A172 (cell line): ENCODE data around the gene SF3B6. TPM values are rescaled to one million over a fixed set of nuclear protein-coding genes. Genes with fewer than 3 reads are reported as not detected.
"Not testable (repeated sequence)": the region's sequence is repeated elsewhere in the genome, so short reads cannot be mapped to it uniquely, and the experiment has no call there.

Experiments used
- DNase-seq: peaks from one replicate; pipeline ENCODE4 v3.0.0-alpha.2; 2015; ENCODE audit warnings: low spot score
- total RNA-seq: library from RNA; depleted of rRNA; stranded (reverse); fragments of >200 nt; shearing (Covaris generic); gene quantifications from 2 replicates; pipeline ENCODE4 v1.2.3, GENCODE V29; 2014

SF3B6 gene
- total RNA-seq, 1 experiment from 2014 or later: 380 TPM

DNA sequence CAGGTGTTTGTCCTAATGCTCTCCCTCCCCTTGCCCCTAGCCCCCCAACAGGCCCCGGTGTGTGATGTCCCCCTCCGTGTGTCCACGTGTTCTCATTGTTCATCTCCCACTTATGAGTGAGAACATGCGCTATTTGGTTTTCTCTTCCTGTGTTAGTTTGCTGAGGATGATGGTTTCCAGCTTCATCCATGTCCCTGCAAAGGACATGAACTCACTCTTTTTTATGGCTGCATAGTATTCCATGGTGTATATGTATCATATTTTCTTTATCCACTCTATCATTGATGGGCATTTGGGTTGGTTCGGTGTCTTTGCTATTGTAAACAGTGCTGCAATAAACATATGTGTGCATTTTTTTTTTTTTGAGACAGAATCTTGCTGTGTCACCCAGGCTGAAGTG is 17.1 kb upstream of the SF3B6 start:
- not testable (repeated sequence) for DNase-seq

DNA sequence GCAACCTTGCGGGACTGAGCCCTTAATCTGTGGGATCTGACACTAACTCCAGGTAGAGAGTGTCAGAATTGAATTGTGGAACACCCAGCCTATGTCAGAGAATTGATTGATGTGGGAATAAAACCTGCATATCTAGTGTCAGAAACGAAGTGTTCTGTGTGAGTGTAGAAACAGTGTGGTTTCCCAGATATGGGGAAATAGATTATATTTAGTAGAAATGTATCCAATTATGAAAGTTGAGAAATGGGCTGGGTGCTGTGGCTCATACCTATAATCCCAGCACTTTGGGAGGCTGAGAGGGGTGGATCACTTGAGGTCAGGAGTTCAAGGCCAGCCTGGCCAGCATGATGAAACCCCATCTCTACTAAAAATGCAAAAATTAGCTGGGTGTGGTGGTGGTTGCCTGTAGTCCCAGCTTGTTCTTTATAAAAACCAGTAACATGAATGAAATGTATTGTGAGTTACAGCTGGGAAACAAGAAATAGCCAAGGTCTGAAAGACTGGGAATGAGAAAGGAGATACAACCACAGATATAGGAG is 12.8 kb upstream of the SF3B6 start:
- no peak for DNase-seq

DNA sequence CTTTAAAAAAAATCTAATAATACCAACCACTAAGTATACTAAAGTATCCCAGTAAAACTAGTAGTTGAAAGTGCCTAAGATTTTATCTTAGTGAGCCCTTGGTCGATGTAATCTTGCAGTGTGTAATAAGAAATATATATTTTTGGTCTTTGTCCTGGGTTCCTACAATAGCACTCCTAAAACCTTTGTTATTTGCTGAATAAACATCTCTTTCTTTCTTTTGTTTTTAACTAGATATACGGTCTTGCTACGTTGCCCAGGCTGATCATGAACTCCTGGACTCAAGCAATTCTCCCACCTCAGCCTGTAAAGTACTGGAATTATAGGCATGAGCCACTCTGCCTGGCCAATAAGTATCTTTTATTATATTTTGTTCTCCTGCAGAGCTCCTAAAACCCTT is 10.9 kb upstream of the SF3B6 start:
- no peak for DNase-seq

DNA sequence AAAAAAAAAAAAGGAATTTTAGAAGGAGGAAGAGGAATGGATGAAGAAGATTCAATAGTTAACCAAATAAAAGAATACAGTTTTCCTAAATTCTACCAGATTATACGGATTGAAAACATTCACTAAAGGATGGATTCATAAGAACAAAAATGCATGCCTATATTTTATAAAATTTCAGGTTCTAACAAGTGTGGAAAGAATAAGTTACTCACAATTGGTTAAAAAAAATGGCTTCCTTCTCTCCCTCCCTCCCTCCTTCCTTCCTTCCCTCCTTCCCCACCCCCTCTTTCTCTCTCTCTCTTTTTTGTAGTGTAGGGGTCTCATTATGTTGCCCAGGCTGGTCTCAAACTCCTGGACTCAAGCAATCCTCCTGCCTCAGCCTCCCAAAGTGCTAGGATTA is 10.1 kb upstream of the SF3B6 start:
- DNase-seq: no peak

- DNase-seq: no peak
These were observed 9.0 kb upstream of the SF3B6 start for GRCh38 chr2:24085200-24085489.

GRCh38 chr2:24084386-24085199 is 8.5 kb upstream of the SF3B6 start, which contains the start of gene TP53I3:
TP53I3 (minus strand) TSS chr2:24084834; CDS start chr2:24084326, 508 bp downstream.
- peak; percentile 90 for DNase-seq

DNA sequence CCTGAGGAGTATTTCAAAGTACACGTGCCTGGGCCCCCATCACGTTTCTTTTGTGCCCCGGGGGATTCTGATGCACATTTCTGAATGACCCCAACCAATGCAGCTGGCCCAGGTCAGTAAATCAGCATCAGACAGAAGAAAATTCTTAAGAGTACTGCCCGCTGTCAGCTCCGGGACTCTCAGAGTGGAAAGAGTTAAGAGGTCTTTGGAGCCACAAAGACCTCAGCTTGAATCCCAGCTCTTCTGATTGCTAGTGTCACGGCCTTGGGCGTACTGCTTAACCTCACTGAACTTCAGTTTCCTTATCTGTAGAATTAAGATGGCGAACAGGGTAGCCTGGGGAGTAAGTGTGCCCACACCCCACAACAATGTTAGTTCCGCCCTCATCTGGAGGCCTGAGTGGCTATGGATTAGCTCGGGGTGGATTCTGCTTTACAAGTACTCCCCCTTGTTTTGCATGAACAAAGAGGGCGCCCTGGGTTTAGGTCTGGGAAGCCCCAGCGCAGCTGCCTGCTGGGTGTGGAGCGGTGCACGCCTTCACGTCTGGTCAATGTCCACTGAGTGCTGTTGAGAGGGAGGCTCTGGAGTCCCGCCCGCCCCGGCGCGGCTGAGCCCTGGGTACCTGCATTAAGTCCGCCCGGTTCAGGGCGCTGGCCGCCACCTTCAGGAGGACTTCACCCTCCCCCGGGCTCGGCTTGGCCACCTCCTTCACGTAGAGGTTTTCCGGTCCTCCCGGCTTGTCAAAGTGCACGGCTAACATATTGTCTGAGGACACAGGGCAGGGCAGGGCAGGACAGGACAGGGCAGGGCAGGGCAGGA is 7.7 kb upstream of the SF3B6 start:
- DNase-seq: peak; percentile 84

DNA sequence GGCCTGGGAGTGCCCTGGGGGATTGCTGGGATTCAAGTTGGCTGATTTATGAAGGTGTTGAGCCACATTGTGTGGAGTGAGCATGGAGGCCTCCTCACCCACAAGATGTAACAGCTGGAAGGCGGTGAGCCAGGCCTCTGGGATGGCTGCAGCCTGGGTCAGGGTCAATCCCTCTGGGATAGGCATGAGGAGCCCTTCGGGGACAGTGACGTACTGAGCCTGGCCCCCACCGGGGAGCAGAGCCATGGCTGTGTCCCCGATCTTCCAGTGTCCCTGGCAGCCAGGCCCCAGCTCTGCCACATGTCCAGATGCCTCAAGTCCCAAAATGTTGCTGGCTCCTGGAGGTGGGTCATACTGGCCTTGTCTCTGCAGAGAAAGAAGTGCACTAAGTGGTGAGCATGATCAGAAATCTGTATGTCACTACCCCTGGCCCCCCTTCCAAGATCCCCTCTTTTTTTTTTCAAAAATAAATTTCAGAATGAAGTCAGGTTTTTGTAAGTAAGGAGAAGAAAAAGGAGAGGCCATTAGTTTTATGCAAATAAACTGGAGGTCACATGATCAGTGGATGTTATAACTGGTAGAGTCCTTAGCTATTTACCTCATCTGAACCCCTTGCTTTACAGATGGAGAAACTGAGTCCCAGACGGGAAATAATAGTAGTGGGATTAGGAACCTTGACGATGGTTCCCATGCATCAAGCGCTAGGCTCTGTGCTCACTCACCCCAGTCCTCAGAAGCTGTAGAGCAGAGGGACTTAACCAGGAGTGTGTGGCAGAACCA is 6.9 kb upstream of the SF3B6 start:
- DNase-seq: no peak

- DNase-seq: no peak
These were observed 4.6 kb upstream of the SF3B6 start for GRCh38 chr2:24080701-24081100.

DNA sequence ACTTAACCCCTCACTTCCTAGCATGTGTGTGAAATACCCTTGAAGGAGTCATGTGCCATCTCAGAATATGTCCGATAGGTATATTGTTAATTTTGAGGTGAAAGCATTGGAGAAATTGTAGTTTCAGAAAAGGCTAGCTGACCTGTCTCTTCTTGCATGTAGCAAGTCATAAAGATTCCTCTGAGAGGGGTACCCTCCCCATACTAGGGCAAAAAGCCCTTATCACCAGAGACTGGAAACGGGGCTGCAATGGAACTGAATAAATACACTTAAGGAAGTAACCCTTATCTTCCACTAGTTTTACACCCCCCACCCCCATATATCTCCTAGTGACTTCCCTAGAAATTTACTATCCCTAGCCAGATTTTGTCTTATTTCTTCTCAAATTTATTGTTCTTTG is 1.8 kb upstream of the SF3B6 start:
- no peak for DNase-seq

DNA sequence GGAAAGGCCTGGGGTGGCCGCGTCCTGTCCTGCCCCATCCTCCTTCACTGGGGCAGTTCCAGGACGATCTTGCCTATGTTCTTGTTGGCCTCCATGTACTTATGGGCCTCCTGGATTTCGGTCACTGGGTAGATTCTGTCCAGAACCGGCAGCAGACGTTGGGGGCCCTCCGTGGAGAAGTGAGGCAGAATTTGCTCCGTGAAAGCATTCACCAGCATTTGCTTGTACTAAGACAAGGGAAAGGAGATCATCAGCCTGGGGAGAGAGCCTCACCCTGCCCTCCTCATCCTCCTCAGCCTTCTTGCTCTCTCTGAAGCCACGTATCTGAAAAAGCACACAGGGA is 1.4 kb upstream of the SF3B6 start:
- no peak for DNase-seq

DNA sequence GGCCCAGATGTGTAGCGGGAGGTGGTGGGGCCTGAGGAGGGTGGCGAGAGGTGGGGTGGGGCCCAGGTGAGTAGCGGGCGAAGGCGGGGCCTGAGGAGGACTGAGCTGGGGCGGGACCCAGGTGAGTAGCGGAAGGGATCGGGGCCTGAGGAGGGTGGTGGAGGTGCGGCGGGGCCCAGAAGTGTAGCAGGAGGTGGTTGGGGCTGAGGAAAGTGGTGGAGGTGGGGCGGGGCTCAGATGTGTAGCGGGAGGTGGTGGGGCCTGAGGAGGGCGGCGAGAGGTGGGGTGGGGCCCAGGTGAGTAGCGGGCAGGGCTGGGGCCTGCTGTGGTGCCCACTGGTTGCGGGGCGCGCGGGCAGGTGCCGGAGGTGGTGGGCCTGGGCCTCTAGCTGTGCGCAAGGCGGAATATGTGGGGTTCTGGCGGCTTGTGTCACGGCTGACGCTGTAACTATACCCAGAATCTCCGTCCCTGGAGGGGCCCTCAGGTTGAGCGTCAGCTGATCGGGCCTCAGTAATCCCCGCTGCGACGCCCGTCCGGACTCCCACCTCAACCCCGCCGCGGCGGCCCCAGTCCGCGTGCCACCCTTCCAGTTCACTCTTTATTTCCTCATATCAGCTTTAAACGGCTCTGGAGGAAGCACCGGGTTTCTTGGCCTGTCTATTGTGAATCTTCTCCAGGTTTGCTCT is 866 bp upstream of the SF3B6 start:
- DNase-seq: no peak

GRCh38 chr2:24075259-24075658 is 867 bp downstream of the SF3B6 start:
- no peak for DNase-seq

DNA sequence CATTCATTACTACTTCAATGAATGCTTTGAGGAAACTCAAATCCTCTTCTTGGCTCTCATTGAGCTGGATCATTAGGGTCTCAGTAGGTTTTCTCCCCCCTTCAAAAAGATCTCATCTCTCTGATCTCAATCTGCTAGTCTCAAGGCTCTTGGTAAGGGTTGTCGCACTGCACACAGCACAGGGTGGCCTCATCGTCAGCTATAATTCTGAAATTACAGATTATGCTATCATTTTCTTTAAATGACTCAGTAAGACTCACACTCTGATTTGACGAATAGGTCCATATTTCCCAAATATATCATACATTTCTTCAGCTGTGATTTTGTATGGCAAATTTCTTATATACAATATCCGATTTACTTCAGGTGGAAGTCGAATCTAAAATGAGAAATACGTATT is 2.3 kb downstream of the SF3B6 start:
- no peak for DNase-seq

DNA sequence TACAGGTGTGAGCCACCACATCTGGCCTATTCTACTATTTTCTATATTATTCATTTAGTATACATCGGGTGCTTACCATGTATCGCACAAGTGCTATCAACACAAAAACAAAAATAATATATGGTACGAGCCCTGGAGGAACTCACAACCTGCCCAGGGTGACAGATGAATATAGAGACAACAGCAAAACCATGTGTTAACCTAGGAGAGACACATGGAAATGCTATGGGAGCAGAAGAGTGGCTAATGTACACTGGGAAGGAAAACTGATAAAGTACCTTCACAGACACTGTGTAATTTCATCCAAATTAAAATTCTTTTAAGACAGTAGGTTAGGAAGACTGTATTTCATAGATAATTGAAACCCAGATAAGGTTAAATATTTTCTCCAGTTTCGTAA is 3.9 kb downstream of the SF3B6 start:
- no peak for DNase-seq

DNA sequence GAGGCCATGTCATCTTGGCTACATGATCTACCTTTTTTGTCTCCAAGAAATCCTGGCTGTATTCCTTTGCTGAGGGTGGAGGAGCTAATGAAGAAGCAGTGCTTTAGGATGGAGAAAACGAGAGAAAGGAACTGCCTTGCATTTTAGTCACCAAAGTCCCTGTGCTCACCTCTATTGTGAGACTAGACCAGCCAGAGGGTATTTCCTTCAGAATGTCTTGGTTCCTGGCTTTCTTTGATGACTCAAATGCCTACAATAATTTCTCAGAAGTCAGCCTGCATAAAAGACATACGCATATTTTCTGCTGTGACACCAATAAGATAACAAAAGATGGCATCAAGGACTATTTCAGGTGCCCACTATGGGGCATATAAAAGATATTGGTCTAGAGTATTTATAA is 10.8 kb downstream of the SF3B6 start:
- DNase-seq: no peak

DNA sequence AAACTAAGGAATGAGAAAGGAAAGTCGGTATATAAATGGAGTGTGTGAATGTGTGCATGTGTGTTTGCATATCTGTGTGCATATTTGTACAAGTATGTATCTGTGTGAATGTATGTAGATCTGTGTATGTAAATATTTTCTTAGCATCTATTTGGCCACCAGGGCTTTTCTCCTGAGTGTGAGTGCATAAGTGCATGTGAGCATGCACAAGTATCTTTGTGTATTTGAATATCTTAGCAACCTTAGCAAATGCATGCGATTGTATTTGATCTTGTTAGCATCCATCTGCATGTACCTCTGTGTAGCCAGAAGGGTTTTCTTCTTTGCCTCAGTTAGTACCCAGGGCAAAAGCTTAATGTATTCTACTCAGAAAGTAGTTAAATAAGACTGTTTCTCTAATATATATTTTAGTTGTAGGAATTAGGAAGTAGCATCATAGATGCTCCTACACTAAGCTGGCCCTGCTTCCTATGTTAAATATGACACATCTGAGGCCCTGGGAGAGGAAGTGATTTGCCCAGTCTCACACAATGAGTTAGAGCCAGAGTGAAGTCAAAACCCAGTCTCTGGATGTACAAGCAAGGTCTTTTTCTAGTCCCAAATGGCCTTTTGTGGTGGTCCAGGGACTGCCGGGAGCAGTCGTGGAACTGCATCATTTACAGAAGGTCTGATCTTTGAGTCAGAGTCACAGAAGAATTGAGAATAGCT is 17.4 kb downstream of the SF3B6 start:
- DNase-seq: no peak

DNA sequence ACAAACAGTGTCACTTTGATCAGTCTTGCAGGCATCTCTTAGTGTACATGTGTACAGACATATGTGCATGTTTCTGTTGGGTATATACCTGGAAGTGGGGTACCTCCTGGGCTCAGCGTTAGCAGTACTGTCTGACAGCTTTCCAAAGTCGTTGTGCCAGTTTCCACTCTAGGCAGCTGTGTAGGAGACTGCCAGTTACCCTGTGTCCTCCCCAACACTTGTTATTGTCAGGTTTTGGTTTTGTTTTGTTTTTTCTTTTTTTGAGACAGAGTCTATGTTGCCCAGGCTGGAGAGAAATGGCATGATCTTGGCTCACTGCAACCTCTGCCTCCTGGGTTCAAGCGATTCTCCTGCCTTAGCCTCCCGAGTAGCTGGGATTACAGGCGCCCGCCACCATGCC is 20.4 kb downstream of the SF3B6 start:
- DNase-seq: no peak

DNA sequence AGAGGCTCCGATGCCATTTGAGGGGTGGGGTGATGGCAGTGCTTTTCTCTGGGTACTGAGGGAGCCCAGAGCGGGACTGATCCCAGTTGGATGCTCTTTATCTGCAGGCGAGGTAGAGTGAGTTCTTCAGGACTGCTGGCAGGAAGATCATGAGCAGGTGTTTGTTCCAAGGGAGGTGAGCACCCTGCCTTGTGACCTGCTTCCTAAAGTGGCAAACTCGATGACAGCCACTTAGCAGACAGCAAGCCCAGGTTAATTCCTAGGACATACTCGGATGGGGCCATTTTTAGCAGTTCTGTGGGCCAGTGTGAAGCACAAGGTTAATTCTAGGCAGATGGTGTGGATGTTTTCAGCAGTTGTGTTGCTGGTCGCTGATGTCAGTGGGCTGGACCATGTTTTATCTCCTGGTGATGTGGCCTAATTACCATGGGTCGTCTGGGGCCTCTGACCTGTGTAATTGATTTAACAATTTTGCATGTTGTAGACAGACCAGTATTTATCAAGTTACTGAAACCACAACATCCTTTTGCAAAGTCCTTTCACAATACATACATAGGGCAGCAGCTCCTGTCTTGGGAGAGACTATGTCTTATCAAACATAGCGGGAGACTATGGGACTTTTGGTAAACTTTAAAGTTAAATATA is 21.6 kb downstream of the SF3B6 start:
- DNase-seq: no peak

DNA sequence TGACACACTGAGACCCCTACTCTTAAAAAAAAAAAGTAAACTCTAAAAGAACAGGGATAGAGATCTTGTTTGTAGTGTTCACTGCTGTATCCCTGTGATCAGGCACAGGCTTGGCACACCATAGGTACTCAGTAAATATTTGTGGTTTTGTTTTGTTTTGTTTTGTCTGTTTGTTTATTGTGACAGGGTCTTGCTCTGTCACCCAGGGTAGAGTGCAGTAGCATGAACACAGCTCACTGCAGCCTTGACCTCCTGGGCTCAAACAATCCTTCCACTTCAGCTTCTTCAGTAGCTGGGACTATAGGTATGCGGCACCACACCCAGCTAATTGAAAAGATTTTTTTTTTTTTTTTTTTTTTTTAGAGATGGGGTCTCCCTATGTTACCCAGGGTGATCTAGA is 23.2 kb downstream of the SF3B6 start:
- no peak for DNase-seq

DNA sequence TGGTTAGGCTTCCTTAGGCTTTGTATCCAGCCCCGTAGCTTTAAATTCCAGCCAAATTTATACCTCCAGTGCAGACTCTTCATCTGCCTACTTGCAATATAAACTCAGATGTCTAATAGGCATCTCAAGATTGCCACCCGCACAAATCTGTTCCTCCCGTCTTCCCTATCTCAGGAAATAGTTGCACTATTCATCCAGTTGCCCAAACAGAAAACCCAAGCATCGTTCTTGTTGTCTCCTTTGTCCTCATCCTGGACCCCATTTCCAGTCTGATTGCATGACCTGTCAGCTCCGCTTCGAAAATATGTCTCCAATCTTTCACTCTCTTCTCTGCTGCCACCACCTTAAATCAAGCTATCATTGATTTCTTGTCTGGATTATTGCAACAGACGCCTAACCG is 24.3 kb downstream of the SF3B6 start:
- no peak for DNase-seq
